Measurements from ENCODE around the gene CCDC69.

GRCh38 chr5:151234476-151235238 is 10.8 kb upstream of the CCDC69 start:
- TF ChIP-seq CTCF (IDR thresholded peaks at IDR 0.05) (no peak), POLR2A (IDR thresholded peaks at IDR 0.05) (no peak)
